Panc1 (cell line): ENCODE data around the gene UQCR11. TPM values are rescaled to one million over a fixed set of nuclear protein-coding genes. Genes with fewer than 3 reads are reported as not detected.

Experiments
- ATAC-seq: fragments of 200-7000 bp; cut with Tn5 transposase; 2 replicates; pipeline ENCODE4 v1.9.1; 2020; ENCODE audit warnings: mild to moderate bottlenecking, moderate library complexity
- BruUV-seq: library from RNA; stranded (reverse); fragments of 400-500 nt; replicated peaks from 2 replicates; lab custom pipeline; 2021; lab: Mats Ljungman, UMichigan
- CTCF ChIA-PET: fragments of 300-600 bp; sonication (Branson Sonifier 250); formaldehyde crosslinking; loops from one replicate; lab custom pipeline; 2022; ENCODE audit warnings: antibody characterized with exemption; lab: Charles Lee
- POLR2A ChIA-PET: fragments of 300-600 bp; sonication (Branson Sonifier 250); formaldehyde crosslinking; loops from one replicate; lab custom pipeline; 2022; ENCODE audit warnings: antibody characterized with exemption; lab: Charles Lee
- DNase-seq: peaks from one replicate; pipeline ENCODE4 v3.0.0-alpha.2; 2010; ENCODE audit warnings: low read depth, low spot score
- H3K27ac ChIP-seq: 2 replicates; pipeline ENCODE4 v1.5.1; 2011; ENCODE audit warnings: mild to moderate bottlenecking, low read length, inconsistent platforms
- H3K27me3 ChIP-seq: fragments of 200-500 bp; sonication (Bioruptor generic); 2 replicates; pipeline ENCODE4 v1.6.0; 2014; ENCODE audit warnings: low read length, inconsistent platforms; ENCODE audit not compliant: control insufficient read depth, insufficient read depth
- H3K36me3 ChIP-seq: fragments of 200-500 bp; sonication (Bioruptor generic); 2 replicates; pipeline ENCODE4 v1.5.1; 2014; ENCODE audit warnings: inconsistent platforms, mild to moderate bottlenecking, low read length, moderate library complexity; ENCODE audit not compliant: control insufficient read depth, insufficient read depth
- H3K4me1 ChIP-seq: 2 replicates; pipeline ENCODE4 v1.5.1; 2011; ENCODE audit warnings: inconsistent platforms, mild to moderate bottlenecking, low read length, moderate library complexity; ENCODE audit not compliant: control insufficient read depth, insufficient read depth
- H3K4me3 ChIP-seq, 2 experiments: 2 replicates each; pipeline ENCODE4 v1.5.1; 2011 to 2012; ENCODE audit warnings: low read depth in 2 of 2, low read length in 2 of 2, mild to moderate bottlenecking in 2 of 2, inconsistent platforms in 1 of 2, moderate library complexity in 1 of 2
- H3K9me3 ChIP-seq: fragments of 200-500 bp; sonication (Bioruptor generic); 2 replicates; pipeline ENCODE4 v1.5.1; 2014; ENCODE audit warnings: low read depth, mild to moderate bottlenecking, inconsistent platforms, low read length, moderate library complexity; ENCODE audit not compliant: control insufficient read depth, insufficient read depth
- POLR2AphosphoS5 ChIP-seq: IDR thresholded peaks from 2 replicates; pipeline ENCODE4 v1.6.1; 2012; ENCODE audit warnings: mild to moderate bottlenecking, low read depth, low read length, moderate library complexity
- SIN3A ChIP-seq: IDR thresholded peaks from 2 replicates; pipeline ENCODE4 v1.6.1; 2012; ENCODE audit warnings: low read depth, mild to moderate bottlenecking, low read length, moderate library complexity, borderline replicate concordance; ENCODE audit not compliant: insufficient read depth
- TCF7L2 ChIP-seq: IDR thresholded peaks from 2 replicates; pipeline ENCODE4 v1.6.1; 2011; ENCODE audit warnings: mild to moderate bottlenecking, low read depth, low read length, inconsistent platforms
- in situ Hi-C: cut with HindIII; loops from 2 replicates; pipeline ENCODE4 v1.10.0; 2016; ENCODE audit warnings: low sequenced_read_pairs, low pct_unique_long_range_greater_than_20kb
- intact Hi-C: fragments of 100-400 bp; cut with micrococcal nuclease; formaldehyde crosslinking; loops from one replicate; pipeline ENCODE4 v1.10.0; 2022; ENCODE audit not compliant: unreplicated experiment
- total RNA-seq: library from RNA; stranded (reverse); gene quantifications from one replicate; pipeline ENCODE4 v1.2.1, GENCODE V29; 2021; ENCODE audit not compliant: unreplicated experiment
- TF ChIP-seq, protein P1 (sequence below): fragments of 450-650 bp; IDR thresholded peaks from 2 replicates; pipeline ENCODE4 v1.5.1; 2017; ENCODE audit warnings: mild to moderate bottlenecking
- TF ChIP-seq, protein P2 (sequence below), 2 experiments: IDR thresholded peaks; 2 replicates each; pipeline ENCODE4 v1.6.1; 2011 to 2012; ENCODE audit warnings: low read depth in 2 of 2, control low read depth in 1 of 2, low read length in 1 of 2, mild to moderate bottlenecking in 1 of 2, moderate library complexity in 1 of 2; ENCODE audit not compliant: insufficient read depth in 1 of 2

UQCR11 gene
- total RNA-seq, 1 experiment from 2014 or later = 300 TPM

DNA sequence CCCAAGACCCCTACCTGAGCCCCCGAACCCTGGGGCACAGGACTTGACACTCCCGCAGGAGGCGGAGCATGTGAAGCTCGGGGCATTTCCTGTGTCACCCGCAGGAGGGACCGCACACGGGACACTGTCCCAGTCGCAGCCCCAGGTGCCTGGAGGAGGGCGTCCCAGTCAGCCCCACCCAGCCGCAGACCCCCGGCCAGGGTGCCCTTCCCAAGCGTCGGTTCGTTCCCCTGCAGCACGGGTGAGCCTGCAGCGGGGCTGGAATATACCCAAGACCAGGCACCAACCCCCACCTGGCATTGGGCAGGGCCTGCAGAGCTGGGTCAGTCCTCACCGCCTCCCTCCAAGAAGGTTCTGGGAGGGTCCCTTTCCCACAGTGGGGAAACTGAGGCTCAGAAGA, 25.5 kb upstream of the UQCR11 start:
- intact Hi-C loops (no loop called here), in situ Hi-C loops (no loop called here)
- TF ChIP-seq SIN3A (no peak), POLR2AphosphoS5 (no peak)
- TF ChIP-seq, protein P1, sequence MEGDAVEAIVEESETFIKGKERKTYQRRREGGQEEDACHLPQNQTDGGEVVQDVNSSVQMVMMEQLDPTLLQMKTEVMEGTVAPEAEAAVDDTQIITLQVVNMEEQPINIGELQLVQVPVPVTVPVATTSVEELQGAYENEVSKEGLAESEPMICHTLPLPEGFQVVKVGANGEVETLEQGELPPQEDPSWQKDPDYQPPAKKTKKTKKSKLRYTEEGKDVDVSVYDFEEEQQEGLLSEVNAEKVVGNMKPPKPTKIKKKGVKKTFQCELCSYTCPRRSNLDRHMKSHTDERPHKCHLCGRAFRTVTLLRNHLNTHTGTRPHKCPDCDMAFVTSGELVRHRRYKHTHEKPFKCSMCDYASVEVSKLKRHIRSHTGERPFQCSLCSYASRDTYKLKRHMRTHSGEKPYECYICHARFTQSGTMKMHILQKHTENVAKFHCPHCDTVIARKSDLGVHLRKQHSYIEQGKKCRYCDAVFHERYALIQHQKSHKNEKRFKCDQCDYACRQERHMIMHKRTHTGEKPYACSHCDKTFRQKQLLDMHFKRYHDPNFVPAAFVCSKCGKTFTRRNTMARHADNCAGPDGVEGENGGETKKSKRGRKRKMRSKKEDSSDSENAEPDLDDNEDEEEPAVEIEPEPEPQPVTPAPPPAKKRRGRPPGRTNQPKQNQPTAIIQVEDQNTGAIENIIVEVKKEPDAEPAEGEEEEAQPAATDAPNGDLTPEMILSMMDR = no peak
- Histone ChIP-seq H3K36me3 (no peaks in the 10 kb centered on the region), H3K4me1 (no peaks in the 10 kb centered on the region), H3K9me3 (no peaks in the 10 kb centered on the region), H3K27me3 (no peaks in the 10 kb centered on the region), H3K27ac (no peak overlapping the region), H3K4me3 (no peak overlapping the region)
- ATAC-seq (no peak), DNase-seq (no peak)
- CTCF ChIA-PET = no interaction called here
- POLR2A ChIA-PET = no interaction called here
- BruUV-seq = no TSS peak

DNA sequence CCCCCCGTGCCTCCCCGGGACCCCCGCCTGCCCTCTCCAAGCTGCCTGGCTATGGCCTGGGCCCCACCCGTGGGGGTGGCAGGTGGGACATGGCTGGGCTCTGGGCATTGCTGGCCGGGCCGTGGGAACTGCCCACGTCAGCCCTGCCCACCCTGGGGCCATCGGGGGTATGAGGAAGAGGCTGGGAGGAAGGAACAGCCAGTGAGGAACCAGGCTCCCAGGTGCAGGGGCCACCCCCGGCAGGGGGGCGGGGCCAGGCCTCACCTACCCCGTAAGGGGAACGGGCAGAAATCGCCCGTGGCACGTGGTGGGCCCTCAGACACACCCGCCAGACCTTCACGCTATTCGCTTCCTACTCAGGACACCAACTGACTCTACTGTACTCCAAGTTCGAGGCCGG, 24.8 kb upstream of the UQCR11 start:
- Histone ChIP-seq H3K27ac (no peak overlapping the region), H3K9me3 (no peaks in the 10 kb centered on the region), H3K4me3 (no peak overlapping the region), H3K36me3 (no peaks in the 10 kb centered on the region), H3K4me1 (no peaks in the 10 kb centered on the region), H3K27me3 (no peaks in the 10 kb centered on the region)
- ChIA-PET POLR2A (no interaction called here), CTCF (no interaction called here)
- no peak for DNase-seq
- intact Hi-C loops (no loop called here), in situ Hi-C loops (no loop called here)
- TF ChIP-seq, protein P1 = no peak
- TF ChIP-seq SIN3A (no peak), POLR2AphosphoS5 (no peak), TCF7L2 (no peak)
- TF ChIP-seq, protein P2, sequence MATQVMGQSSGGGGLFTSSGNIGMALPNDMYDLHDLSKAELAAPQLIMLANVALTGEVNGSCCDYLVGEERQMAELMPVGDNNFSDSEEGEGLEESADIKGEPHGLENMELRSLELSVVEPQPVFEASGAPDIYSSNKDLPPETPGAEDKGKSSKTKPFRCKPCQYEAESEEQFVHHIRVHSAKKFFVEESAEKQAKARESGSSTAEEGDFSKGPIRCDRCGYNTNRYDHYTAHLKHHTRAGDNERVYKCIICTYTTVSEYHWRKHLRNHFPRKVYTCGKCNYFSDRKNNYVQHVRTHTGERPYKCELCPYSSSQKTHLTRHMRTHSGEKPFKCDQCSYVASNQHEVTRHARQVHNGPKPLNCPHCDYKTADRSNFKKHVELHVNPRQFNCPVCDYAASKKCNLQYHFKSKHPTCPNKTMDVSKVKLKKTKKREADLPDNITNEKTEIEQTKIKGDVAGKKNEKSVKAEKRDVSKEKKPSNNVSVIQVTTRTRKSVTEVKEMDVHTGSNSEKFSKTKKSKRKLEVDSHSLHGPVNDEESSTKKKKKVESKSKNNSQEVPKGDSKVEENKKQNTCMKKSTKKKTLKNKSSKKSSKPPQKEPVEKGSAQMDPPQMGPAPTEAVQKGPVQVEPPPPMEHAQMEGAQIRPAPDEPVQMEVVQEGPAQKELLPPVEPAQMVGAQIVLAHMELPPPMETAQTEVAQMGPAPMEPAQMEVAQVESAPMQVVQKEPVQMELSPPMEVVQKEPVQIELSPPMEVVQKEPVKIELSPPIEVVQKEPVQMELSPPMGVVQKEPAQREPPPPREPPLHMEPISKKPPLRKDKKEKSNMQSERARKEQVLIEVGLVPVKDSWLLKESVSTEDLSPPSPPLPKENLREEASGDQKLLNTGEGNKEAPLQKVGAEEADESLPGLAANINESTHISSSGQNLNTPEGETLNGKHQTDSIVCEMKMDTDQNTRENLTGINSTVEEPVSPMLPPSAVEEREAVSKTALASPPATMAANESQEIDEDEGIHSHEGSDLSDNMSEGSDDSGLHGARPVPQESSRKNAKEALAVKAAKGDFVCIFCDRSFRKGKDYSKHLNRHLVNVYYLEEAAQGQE (IDR thresholded peaks at IDR 0.05; ENCODE audit: insufficient read depth in 1 of 2, low read depth in 2 of 2, low read length in 1 of 2) = no peak
- no peak for ATAC-seq
- BruUV-seq = no TSS peak
